GM12878 (cell line): ENCODE results near the gene IRS1. TPM values are rescaled to one million over a fixed set of nuclear protein-coding genes. Genes with fewer than 3 reads are reported as not detected.

Experiments used
- ATAC-seq: fragments of 200-7000 bp; cut with Tn5 transposase; 3 replicates; pipeline ENCODE4 v1.9.1; 2020; ENCODE audit warnings: mild to moderate bottlenecking, moderate library complexity
- BruUV-seq: library from RNA; stranded (reverse); fragments of 400-500 nt; replicated peaks from 2 replicates; lab custom pipeline; 2021; lab: Mats Ljungman, UMichigan
- CTCF ChIA-PET: fragments of 300-600 bp; sonication (Branson Sonifier 250); formaldehyde crosslinking; extraction: SDS; loops from one replicate; lab custom pipeline; 2021; ENCODE audit warnings: inconsistent platforms; lab: Yijun Ruan, JAX
- POLR2A ChIA-PET: fragments of 350-600 bp; formaldehyde crosslinking; extraction: SDS; loops from one replicate; lab custom pipeline; 2021; ENCODE audit warnings: inconsistent platforms; lab: Charles Lee
- RAD21 ChIA-PET: fragments of 300-600 bp; sonication (Branson Sonifier 250); formaldehyde crosslinking; loops from one replicate; lab custom pipeline; 2023; ENCODE audit warnings: antibody characterized with exemption; ENCODE audit not compliant: unreplicated experiment; lab: Charles Lee
- SMC1A ChIA-PET: fragments of 300-600 bp; sonication (Branson Sonifier 250); formaldehyde crosslinking; loops from one replicate; lab custom pipeline; 2023; ENCODE audit not compliant: unreplicated experiment, uncharacterized antibody; lab: Charles Lee
- DNase-seq: peaks from one replicate; pipeline ENCODE4 v3.0.0-alpha.2; 2011; ENCODE audit warnings: low read depth, low spot score
- FAIRE-seq: peaks from 3 replicates; lab custom pipeline; 2011; peaks lifted over from hg19 to GRCh38; lab: Jason Lieb, UNC
- H2AFZ ChIP-seq: 2 replicates; pipeline ENCODE4 v1.6.0; 2011; ENCODE audit warnings: low read depth, low read length, control low read depth; ENCODE audit not compliant: control insufficient read depth
- H3K27ac ChIP-seq: 2 replicates; pipeline ENCODE4 v1.5.1; 2011; ENCODE audit warnings: control low read depth; ENCODE audit not compliant: control insufficient read depth, insufficient read depth
- H3K27me3 ChIP-seq, 2 experiments: replicated peaks in 1 of 2; 2 replicates each; pipeline versions ENCODE4 v1.6.0 to v1.6.1; 2011; ENCODE audit warnings: low read length in 1 of 2; ENCODE audit not compliant: control insufficient read depth in 2 of 2, insufficient read depth in 2 of 2
- H3K36me3 ChIP-seq, 2 experiments: 2 replicates each; pipeline ENCODE4 v1.5.1; 2011; ENCODE audit warnings: low read length in 1 of 2; ENCODE audit not compliant: control insufficient read depth in 2 of 2, insufficient read depth in 2 of 2
- H3K4me1 ChIP-seq: 2 replicates; pipeline ENCODE4 v1.6.1; 2011; ENCODE audit warnings: mild to moderate bottlenecking, low read length, moderate library complexity, mixed read lengths; ENCODE audit not compliant: control insufficient read depth, insufficient read depth
- H3K4me2 ChIP-seq: 2 replicates; pipeline ENCODE4 v1.6.0; 2011; ENCODE audit warnings: control low read depth; ENCODE audit not compliant: control insufficient read depth, insufficient read depth
- H3K4me3 ChIP-seq: fragments of 200-600 bp; sonication (generic); 2 replicates; pipeline ENCODE4 v1.5.1; 2016
- H3K79me2 ChIP-seq: 2 replicates; pipeline ENCODE4 v1.6.0; 2011; ENCODE audit warnings: low read length; ENCODE audit not compliant: control insufficient read depth, insufficient read depth
- H3K9ac ChIP-seq: 2 replicates; pipeline ENCODE4 v1.8.0; 2011; ENCODE audit warnings: low read length, control low read depth, mixed read lengths; ENCODE audit not compliant: control insufficient read depth, insufficient read depth
- H3K9me3 ChIP-seq: replicated peaks from 3 replicates; pipeline ENCODE4 v1.5.1; 2011; ENCODE audit warnings: mild to moderate bottlenecking, low read length; ENCODE audit not compliant: control insufficient read depth, insufficient read depth
- H4K20me1 ChIP-seq: 2 replicates; pipeline ENCODE4 v1.6.0; 2011; ENCODE audit not compliant: control insufficient read depth, insufficient read depth
- ATF2 ChIP-seq: IDR thresholded peaks from 2 replicates; pipeline ENCODE4 v1.6.1; 2012; ENCODE audit warnings: low read length, inconsistent platforms
- FOXK2 ChIP-seq: fragments of 450-650 bp; IDR thresholded peaks from 2 replicates; pipeline ENCODE4 v1.6.1; 2017; ENCODE audit warnings: mild to moderate bottlenecking, moderate library complexity
- HDAC6 ChIP-seq: fragments of 200-600 bp; sonication (generic); IDR thresholded peaks from one replicate; pipeline ENCODE4 v1.8.0; 2017; ENCODE audit warnings: antibody characterized with exemption; ENCODE audit not compliant: unreplicated experiment
- LARP7 ChIP-seq: fragments of 450-650 bp; IDR thresholded peaks from 2 replicates; pipeline ENCODE4 v1.6.1; 2017; ENCODE audit warnings: mild to moderate bottlenecking
- MXI1 ChIP-seq: fragments of 150-350 bp; IDR thresholded peaks from 2 replicates; pipeline ENCODE4 v1.6.1; 2011; ENCODE audit warnings: low read depth, mild to moderate bottlenecking, inconsistent platforms, low read length, improper control_type of control experiment
- NFYB ChIP-seq: IDR thresholded peaks from 2 replicates; pipeline ENCODE4 v1.6.1; 2011; ENCODE audit warnings: low read depth, mild to moderate bottlenecking, low read length, improper control_type of control experiment, moderate library complexity; ENCODE audit not compliant: insufficient read depth
- RBBP5 ChIP-seq: fragments of 200-600 bp; sonication (generic); conservative IDR thresholded peaks from 2 replicates; pipeline ENCODE4 v1.6.1; 2016
- ZBTB33 ChIP-seq: fragments of 450-650 bp; IDR thresholded peaks from 2 replicates; pipeline ENCODE4 v1.6.1; 2017; ENCODE audit warnings: mild to moderate bottlenecking
- ZNF207 ChIP-seq: fragments of 450-650 bp; IDR thresholded peaks from 2 replicates; pipeline ENCODE4 v1.6.1; 2014; ENCODE audit warnings: antibody characterized with exemption, mild to moderate bottlenecking, borderline replicate concordance
- whole genome bisulfite sequencing: methylation state at CpG from one replicate; pipeline ENCODE4 v1.1.6; 2016; ENCODE audit warnings: low lambda C conversion rate; ENCODE audit not compliant: insufficient replicate concordance, insufficient coverage; ENCODE audit errors: missing lambda C conversion rate; 5-methylcytosine and 5-hydroxymethylcytosine counted together
- in situ Hi-C: fragments of 300-500 bp; cut with MboI; formaldehyde crosslinking; loops from 9 replicates; pipeline ENCODE4 v1.14.3; 2018; ENCODE audit warnings: mixed read lengths
- intact Hi-C: fragments of 100-400 bp; cut with micrococcal nuclease; formaldehyde crosslinking; loops from one replicate; pipeline ENCODE4 v1.14.2; 2022; ENCODE audit not compliant: unreplicated experiment
- polyA plus RNA-seq, 11 experiments: library from polyadenylated mRNA; depleted of rRNA in 4 of 11; unstranded in 6 of 11; stranded (reverse) in 5 of 11; fragments of >200 nt; fragmentation: Nextera tagmentation in 4 of 11; fragmentation: Illumina TruSeq in 1 of 11; extraction: Ambion mirVana in 4 of 11; extraction: Trizol in 1 of 11; gene quantifications; 1 replicate in 1 of 11; 2 replicates in 10 of 11; pipeline versions ENCODE4 v1.2.1 to v1.2.3, GENCODE V29; 2011 to 2016; ENCODE audit warnings: inconsistent platforms in 2 of 11, missing spikeins in 2 of 11, low read depth in 1 of 11
- total RNA-seq, 4 experiments: library from RNA; depleted of rRNA in 3 of 4; stranded (reverse); fragments of >200 nt in 3 of 4; fragmentation: Illumina TruSeq in 1 of 4; extraction: Trizol in 1 of 4; gene quantifications; 2 replicates each; pipeline versions ENCODE4 v1.2.1 to v1.2.3, GENCODE V29; 2013 to 2021

IRS1 gene
- total and polyA plus RNA-seq, 10 of the 15 experiments (the other 5 are each of a cell fraction or from before 2014, with no cell fraction given), result 0.03 to 1.7 (median 0.34) TPM

- Histone ChIP-seq H3K79me2 (no peaks in the 10 kb centered on the region), H3K9ac (no peak overlapping the region), H4K20me1 (no peaks in the 10 kb centered on the region), H3K4me1 (peaks cover 10% of the 10 kb centered on the region), H3K27me3 (no peaks in the 10 kb centered on the region), H3K4me2 (no peak overlapping the region), H3K36me3 (no peaks in the 10 kb centered on the region), H2AFZ (no peak overlapping the region), H3K9me3 (no peaks in the 10 kb centered on the region), H3K4me3 (no peak overlapping the region), H3K27ac (no peak overlapping the region)
- DNase-seq (no peak), FAIRE-seq (no peak), ATAC-seq (no peak)
- POLR2A ChIA-PET, result no interaction called here
- SMC1A ChIA-PET, result no interaction called here
- 80% methylated on average over 26 of the region's 26 CpGs for WGBS
- in situ Hi-C loops, result loop anchor here (5.0 kb wide), 2 partner anchors 908 to 1128 kb away; no protein-coding TSS in a partner anchor
- RAD21 ChIA-PET, result interaction anchor here (1.3 kb wide), 1 partner anchor 580 kb away, joined by 4 read pairs; no protein-coding TSS in a partner anchor
- BruUV-seq, result no TSS peak
- CTCF ChIA-PET, result interaction anchor here (0.8 to 1.2 kb wide), 2 partner anchors 581 to 1131 kb away, joined by 3 to 4 read pairs; no protein-coding TSS in a partner anchor
- TF ChIP-seq FOXK2 (no peak), LARP7 (no peak), MXI1 (no peak), NFYB (no peak), ZNF207 (no peak), ATF2 (no peak), ZBTB33 (no peak), HDAC6 (no peak), RBBP5 (no peak)
- intact Hi-C loops, result no loop called here
Observed at GRCh38 chr2:226795281-226796011, 4.2 kb downstream of the IRS1 start.
